GM18507 (cell line): Measurements from ENCODE around the gene LINGO1.

Experiments used
- DNase-seq: peaks from one replicate; pipeline ENCODE4 v3.0.0; 2011; ENCODE audit warnings: low read depth; ENCODE audit not compliant: insufficient read length; ENCODE audit errors: extremely low spot score
- FAIRE-seq: peaks from 2 replicates; lab custom pipeline; 2011; peaks lifted over from hg19 to GRCh38; lab: Jason Lieb, UNC

LINGO1 gene

DNA sequence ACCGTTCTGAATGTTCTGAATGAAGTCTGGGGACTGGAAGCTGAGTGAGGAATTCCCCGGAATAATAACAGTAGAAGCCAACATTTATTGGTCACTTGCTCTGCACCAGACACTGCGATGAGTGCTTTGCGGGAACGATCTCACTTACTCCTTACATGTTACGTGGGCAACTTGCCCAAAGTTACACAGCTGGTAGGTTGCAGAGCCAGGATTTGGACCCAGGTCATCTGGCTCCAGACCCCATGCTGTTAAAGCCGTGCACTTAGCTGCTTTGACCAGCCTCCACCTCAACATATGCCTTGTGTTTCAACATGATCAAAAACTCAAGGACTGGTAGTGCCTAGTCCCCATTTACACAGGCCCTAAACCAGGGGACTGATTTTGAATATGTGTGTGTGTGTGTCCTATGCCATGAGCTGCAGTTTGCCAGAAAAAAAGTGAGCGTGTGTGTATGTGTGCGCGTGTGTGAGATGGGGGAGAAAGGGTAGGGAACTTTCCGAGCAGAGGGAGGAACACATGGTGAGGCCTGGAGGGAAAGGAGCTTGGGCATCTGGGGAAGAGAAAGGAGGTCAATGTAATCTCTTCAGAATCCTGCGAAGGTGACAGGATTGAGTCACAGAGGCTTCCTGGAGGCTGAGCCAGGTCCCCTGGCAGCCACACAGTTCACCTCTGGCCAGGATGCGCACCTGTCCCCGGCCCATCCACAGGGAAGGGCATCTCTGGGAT lies 28.9 kb downstream of the LINGO1 start:
- no peak for FAIRE-seq
- no peak for DNase-seq

DNA sequence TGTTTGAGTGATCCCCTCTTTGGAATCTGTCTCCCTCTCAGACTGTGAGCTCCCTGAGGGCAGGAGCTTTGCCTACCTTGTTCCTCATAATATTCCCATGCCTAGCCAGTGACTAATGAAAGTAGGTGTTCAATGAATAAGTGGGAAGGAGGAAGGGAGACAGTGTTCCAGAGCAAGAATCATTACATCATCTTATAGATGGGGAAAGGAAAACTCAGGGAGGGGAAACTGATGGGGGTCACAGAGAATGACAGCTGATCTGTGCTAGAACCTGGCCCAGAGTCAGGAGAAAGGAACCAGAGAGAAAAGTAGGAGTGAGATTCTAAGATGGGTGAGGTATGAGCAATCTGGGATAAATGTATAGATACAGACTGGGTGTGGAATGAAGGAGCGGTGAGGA lies 29.9 kb downstream of the LINGO1 start:
- FAIRE-seq (no peak), DNase-seq (no peak)

DNA sequence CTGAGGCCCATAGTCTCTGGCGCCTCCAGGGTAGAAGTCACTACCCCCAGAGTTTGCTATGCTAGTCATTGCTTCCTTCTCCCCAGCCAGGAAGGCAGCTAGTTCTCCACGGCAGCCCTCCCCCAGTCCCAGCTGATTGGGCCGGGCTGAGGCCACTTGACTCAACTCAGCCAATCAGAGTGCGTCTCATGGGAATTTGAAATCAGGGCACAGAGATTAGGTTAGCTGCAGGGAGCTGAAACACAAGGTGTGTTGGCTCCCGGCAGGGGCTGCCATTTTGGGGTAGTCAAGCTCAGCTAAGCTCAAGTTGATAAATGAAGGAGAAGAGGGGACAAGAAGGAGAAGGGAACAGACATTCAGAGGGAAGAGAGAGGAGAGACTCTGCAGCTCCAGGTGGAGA lies 32.8 kb downstream of the LINGO1 start:
- FAIRE-seq (no peak), DNase-seq (no peak)

DNA sequence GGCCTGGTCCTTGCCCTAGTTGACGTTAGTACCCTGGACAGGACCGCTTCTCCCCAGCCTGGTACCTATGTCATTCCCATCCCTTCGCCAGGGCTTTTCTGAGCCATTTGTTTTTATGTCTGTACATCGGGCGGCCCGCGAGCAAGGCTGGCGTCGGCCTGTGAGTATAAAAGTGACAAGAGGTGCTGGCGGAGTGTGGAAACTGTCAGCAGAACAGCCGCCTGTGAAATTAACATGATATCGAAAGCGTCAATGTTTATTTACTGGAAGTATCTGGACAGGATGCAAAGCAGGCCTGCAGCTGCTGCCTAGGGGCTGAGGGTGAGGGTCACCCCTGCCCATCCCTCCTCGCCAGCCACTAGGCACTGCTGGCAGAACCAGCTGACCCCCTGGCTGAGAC lies 33.4 kb downstream of the LINGO1 start:
- DNase-seq (no peak), FAIRE-seq (no peak)

DNA sequence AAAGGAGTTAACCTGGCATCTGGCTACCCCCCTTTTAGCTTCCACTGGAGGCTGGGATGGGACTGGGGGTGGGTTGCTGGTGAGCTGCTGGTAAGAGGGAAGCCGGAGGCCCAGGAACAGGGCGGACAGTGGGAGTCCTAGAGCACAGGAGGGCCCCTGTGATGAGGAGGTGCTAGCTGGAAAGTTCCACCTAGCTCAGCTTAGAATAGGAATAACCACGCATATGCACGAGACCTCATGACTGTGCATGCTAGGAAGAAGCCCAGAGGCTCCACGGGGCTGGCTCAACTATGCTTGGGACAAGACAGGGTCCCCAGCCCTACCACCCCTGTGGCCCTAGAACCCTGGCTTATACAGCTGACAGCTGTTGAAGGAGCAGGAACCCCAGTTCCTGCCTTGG lies 34.1 kb downstream of the LINGO1 start:
- no peak for FAIRE-seq

DNA sequence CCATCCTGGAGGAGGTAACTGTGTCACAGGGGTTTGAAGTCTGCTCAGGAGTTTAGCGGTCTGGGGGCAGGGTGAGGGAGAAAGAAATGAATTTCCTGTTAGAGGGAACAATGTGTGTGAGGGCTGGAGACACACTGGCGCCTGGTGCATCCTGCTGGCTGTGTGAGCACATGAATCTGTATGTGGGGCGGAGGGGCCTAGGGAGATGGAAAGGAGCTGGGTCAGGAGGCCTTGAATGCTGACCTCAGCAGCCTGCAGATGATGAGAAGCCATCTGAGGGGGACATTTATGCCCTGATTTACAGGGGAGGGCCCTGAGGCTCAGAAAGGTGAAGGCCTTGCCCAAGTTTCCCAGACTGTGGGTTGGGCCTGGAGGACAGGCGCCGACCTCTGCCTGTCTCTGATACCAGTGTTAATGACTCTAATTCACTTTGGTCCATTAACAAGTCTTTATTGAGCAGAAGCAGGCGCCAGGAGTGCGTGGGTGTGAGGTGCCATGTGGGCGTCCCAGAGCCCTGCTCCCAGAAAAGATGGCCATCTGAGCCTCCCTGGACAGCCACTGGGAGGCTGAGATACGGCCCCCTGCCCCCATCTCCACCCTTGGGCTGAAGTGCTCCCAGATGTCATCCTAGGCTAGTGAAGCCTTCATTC lies 34.8 kb downstream of the LINGO1 start:
- FAIRE-seq (no peak), DNase-seq (no peak)

More for the DNA sequence above, 34.1 kb downstream of the LINGO1 start:
- no peak for DNase-seq

DNA sequence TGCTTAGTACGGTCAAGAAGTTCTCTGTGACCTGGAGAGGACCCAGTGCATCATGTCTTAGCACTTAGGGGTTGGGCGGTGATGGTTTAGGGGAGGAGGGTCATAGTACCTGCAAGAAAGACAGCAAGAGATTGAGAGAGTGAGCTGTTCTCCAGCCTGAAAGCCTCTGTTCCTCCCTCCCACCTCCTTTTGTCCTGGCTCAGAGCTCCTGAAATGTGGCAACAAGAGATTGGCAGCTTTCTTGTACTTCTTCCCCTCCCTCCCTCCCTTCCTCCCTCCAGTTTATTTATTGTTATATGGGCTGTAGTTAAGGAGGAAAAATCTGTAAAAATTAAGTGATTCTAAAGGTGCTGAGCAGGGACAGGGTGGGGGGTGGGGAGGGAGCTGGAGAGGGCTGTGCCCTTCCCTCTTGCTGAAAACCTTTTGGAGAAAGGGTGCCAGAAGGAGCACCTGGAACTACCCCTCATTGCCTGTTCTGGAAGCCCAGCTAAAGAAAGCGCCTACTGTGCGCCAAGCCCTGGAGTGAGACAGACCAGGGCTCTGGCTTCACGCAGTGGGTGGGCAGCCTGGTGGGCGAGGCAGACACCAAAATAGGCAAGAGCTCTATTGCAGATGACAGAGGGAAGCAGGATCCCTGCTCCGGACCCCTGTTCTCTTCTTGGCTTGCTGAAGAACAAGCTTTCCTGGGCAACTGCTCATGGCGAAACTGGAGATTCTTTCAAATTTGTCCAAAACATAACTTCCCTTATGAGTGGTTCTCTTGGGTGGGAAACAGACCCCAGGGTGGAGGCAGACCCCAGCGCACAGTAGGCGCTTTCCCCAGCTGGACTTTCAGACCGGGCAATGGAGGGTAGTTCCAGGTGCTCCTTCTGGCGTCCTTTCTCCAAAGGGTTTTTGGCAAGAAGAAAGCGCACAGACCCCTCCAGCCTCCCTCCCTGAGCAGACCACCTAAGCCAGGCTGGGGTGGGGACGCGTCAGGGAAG lies 35.6 kb downstream of the LINGO1 start:
- FAIRE-seq (no peak), DNase-seq (no peak)

DNA sequence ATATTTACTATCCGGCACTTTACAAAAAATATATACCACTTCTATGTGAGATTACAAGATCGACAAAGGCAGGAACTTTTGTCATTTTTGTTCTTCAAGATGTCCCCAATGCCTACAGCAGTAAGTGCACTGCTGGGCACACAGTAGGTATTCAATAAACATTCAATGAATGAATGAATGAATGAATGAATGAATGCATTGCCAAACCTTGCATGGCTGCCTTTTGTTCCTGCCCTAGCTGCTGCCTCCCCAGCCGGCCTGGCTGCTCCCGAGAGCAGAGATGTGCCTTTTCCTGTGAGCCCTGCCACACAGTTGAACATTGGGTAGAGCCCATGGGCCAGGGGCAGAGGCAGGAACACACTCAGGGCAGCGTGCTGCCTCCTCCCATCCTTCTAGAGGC lies 37.5 kb downstream of the LINGO1 start:
- DNase-seq = no peak
- FAIRE-seq = no peak

DNA sequence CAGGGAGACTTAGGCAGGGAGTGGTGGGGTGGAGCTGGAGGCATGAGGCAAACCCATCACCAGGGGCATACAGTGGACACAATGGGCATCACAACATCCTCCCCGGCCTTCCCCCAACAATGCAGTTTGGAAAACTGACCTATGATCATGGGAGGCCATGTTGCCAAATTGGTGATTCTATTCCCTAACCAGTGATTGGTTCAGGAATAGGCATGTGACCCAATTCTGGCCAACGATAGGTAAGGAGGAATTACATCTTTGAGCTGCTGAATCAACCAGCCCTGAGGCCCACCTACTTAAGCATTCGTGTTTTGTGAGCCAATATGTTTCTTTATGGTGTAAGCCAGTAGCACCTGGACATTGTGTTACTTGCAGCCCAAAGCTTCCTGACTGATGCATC lies 40.0 kb downstream of the LINGO1 start:
- DNase-seq (no peak), FAIRE-seq (no peak)

DNA sequence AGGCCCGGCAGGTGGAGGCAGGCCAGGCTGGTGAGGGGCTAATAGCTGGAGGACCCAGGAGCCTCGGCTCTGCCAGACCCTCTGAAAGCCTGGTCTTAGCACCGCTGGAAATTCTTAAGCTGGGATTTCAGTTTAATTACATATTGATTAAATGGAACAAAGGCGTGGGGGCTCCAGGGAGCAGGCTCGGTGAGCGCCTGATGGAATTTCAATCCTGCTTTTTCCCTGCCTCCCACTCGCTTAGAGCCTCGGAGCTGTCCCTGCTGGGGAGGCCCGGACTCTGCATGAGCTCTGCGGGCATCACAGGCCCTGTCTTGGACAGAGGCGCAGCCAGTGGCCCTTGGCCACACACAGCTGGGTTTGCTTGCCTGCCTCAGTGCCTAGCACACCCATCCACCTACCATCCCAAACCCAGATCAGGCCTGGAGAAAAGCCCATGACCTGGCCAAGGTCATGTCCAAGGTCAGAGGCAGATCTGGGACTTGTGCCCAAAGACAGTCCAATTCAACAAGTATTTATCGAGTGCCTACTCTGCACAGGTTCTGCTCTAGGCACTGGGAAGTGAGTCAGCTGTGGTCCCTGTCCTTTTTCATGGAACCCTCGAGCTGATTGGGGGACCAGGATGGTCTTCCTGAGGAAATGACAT lies 40.6 kb downstream of the LINGO1 start:
- DNase-seq = no peak
- no peak for FAIRE-seq

DNA sequence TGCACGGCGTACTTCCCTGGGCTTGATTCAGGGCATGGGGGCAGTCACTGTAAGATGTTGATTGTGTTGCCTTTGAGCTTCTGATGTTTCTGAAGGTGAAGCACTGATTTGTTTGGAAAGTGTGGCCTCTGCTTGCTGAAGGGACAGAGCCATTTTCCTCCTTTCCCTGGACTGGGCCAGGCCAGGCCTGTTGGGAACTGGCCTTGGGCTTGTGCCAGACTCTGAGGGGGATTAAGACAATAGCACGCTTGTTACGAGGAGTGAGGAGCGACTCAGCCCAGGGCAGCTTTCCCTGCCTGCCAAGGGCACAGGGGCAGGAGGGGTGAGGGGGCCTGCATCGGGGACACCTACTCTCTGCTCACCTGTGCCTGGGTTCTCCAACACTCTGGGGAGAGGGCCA lies 42.9 kb downstream of the LINGO1 start:
- no peak for DNase-seq
- FAIRE-seq = no peak

DNA sequence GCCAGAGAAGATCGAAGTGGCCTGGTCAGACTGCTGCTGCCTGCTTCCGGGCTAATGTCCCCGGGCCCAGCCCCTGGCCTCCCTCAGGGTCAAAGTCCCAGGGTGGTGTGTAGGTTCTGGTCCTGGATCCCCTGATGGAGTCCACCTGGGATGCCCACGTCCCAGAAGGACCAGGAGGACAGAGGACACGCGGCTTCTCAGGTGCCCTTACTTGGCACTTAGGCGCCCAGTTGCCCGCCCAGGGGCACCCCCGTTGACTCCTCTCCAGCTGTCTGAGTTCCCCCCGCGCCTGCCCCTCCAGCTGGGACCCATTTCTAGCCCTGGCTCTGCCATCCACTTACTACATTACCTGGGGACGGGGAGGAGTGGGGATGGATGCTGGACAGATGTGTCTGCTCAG lies 44.6 kb downstream of the LINGO1 start:
- DNase-seq (no peak), FAIRE-seq (no peak)

DNA sequence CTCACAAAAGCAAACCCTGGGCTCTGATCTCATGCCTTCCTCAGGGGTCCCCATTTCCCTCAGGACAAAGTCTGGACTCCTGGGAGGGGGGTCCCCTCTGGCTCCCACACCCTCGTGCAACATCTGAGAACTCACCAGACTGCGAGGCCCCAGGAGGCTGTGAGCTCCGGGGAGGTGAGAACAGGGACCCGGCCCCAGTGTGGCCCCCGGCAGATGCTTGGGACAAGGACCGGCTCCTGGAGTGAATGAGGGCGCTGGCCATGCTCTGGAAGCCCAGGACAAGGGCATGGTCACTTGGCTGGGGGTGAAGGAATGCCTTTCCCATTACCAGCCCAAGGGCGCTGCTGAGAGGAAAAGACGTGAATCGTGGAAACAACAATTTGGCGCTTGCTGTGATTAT lies 48.0 kb downstream of the LINGO1 start:
- FAIRE-seq (no peak), DNase-seq (no peak)

DNA sequence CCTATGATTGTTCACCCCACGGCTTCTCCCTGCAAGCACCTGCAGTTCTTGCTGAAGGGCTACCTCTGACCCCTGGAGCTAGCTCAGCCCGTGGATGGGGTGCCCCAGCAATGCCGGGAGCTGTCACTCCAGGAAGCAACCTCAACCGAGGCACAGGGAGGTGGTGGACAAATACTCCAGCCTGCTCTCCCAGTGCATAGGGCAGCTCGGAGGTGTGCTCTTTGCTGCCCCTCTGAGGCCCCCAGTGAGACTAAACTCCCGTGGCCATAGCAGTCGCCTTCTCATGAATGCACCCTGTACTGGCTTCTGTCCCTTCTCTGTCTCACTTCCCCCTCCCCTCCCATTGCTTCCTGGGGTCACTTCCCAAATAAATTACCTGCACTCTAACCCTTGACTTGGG lies 48.5 kb downstream of the LINGO1 start:
- no peak for FAIRE-seq
- DNase-seq = no peak

DNA sequence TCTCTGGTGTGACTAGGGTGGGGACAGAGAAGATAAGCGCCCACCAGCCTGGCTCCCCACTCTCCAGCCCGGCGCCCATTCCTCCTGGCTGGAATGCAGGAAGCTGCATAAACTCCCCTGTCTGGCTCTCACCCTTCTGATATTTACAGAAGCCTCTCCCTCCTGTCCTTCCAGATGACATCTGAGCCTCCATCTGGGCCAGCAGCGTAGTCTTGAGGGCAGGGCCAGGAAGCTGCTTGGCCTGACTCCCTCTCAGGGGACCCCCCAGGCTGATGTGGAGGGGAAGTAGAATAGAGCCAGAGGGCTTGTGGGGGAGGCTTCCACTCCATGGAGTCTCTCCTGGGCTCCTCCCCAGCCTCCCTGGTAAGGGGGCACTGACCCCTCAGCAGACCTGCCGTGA lies 49.9 kb downstream of the LINGO1 start:
- DNase-seq (no peak), FAIRE-seq (no peak)

DNA sequence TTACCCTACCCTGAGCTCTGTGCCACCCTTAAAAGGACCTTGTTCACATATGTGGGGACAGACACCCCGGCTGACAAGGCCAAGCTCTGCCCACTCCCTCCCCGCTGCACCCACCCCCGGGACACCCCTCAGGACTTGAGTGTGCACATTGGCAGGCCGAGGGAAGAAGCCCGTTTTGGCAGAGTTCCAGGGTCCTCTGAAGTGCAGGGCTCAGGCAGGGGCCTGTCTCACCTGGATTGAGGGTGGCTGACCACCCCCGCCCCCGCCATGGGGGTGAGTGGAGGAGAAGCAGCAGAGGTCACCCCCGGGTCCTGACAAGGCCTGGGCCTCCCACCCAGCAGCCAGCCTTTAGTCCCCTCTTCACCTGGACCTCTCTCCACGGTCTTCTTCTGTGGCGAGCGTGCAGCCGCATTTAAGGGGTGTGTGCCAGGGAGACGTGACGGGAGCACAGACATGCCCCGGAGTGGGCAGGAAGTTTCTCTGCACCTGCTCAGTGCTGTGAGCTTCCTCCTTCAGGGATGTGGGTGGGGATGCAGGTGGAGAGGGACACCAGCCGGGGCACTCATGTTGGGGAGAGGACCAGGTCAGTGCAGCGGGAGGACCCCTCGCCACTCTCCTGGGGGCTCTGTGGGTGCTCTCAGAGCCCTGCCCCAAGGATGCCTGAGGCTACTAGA lies 50.7 kb downstream of the LINGO1 start:
- DNase-seq (no peak), FAIRE-seq (no peak)

DNA sequence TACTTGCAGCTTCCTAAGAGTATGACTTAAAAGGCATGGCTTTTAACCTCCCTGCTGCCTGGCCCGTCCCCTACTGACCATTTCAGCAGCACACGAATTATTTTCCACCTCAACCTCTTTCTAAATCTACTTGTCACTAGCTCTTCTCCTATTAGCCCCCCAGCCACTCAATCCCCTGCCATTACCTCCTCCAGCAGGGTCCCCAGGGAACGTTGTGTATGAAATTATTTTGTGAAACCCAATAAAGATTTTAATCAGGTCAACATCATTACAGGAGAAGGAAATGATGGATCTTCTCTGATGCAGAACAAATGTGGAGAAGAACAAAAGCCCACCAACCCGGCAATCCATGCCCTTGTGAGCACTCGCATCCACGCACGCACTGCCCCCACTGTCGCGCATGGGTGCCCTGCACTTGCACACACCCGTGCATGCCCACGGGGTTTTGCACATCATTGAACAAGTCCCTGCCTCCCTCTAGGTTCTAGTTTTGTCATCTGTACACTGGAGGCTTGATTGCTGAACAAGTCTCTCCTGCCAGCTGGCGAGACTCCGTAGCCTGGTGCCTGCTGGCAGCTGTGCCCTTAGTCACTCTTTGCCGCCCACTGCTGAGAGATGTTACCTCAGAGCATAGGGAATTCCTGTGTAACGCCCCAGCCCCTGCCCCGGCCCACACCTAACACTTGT lies 51.6 kb downstream of the LINGO1 start:
- no peak for FAIRE-seq

DNA sequence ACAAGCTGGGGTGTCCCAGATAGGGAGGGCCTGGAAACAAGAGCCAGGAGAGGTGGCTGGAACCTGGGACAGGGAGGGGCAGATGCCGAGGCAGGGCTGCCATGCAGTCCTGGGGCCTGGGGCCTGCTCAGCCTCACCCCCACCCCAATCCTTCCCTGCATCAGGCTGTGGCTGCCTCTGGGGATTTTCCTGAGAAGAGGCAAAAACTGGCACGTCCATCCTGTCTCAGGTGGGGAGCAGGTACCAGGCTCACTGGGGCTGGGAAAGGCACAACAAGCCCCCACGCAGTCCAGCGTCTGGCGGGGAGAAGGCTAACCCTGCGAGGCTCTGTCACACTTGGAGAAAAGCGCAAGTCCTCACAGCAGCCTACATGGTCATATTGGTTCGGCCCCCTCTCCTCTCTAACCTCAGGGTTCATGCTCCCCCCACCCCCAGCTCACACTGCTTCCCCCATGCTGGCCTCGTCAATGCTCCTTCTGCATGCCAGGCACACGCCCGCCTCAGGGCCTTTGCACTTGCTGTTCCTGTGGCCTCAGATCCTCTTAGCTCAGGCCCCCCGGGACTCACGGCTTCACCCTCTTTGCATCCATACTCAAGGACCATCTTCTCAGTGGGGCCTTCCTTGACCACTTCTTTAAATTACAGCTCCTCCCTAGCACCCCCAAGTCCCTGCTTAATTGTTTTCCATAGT lies 53.1 kb downstream of the LINGO1 start:
- DNase-seq (no peak), FAIRE-seq (no peak)

More for the DNA sequence above, 51.6 kb downstream of the LINGO1 start:
- DNase-seq = no peak
